H9 (cell line): ENCODE measurements around the gene CBX8. TPM values are rescaled to one million over a fixed set of nuclear protein-coding genes. Genes with fewer than 3 reads are reported as not detected.
A peak's percentile ranks its signal among the peaks of the same experiment; 100 is the strongest.

Source experiments
- DNase-seq: peaks from one replicate; pipeline ENCODE4 v3.0.0-alpha.2; 2017
- H2AFZ ChIP-seq: one replicate; pipeline ENCODE4 v1.6.1; 2013; ENCODE audit warnings: mild to moderate bottlenecking, low read length, control low read depth, moderate library complexity
- H2AK5ac ChIP-seq: 2 replicates; pipeline ENCODE4 v1.6.1; 2013; ENCODE audit warnings: low read length, control low read depth, mixed read lengths; ENCODE audit not compliant: insufficient read length
- H2BK120ac ChIP-seq: one replicate; pipeline ENCODE4 v1.6.1; 2013; ENCODE audit warnings: low read depth, mild to moderate bottlenecking, low read length, control low read depth, inconsistent platforms; ENCODE audit not compliant: poor library complexity, severe bottlenecking
- H2BK12ac ChIP-seq: 2 replicates; pipeline ENCODE4 v1.6.1; 2013; ENCODE audit warnings: low read length, control low read depth, mixed read lengths, low read depth; ENCODE audit not compliant: insufficient read length
- H2BK15ac ChIP-seq: 2 replicates; pipeline ENCODE4 v1.6.1; 2013; ENCODE audit warnings: low read depth, low read length, control low read depth
- H2BK20ac ChIP-seq: one replicate; pipeline ENCODE4 v1.6.1; 2013; ENCODE audit warnings: low read depth, mild to moderate bottlenecking, low read length, control low read depth, inconsistent platforms; ENCODE audit not compliant: poor library complexity, severe bottlenecking
- H2BK5ac ChIP-seq: 2 replicates; pipeline ENCODE4 v1.6.1; 2013; ENCODE audit warnings: low read length, control low read depth, mixed read lengths; ENCODE audit not compliant: insufficient read length
- H3K14ac ChIP-seq: 2 replicates; pipeline ENCODE4 v1.6.1; 2013; ENCODE audit warnings: low read length, control low read depth; ENCODE audit not compliant: insufficient read depth
- H3K18ac ChIP-seq: 2 replicates; pipeline ENCODE4 v1.6.1; 2013; ENCODE audit warnings: low read depth, mild to moderate bottlenecking, mixed read lengths, low read length, control low read depth; ENCODE audit not compliant: insufficient read length
- H3K23ac ChIP-seq: 2 replicates; pipeline ENCODE4 v1.6.1; 2013; ENCODE audit warnings: low read length, control low read depth, mixed read lengths, low read depth; ENCODE audit not compliant: insufficient read length
- H3K23me2 ChIP-seq: 2 replicates; pipeline ENCODE4 v1.6.1; 2013; ENCODE audit warnings: low read depth, mild to moderate bottlenecking, mixed read lengths, low read length, control low read depth; ENCODE audit not compliant: insufficient read length, poor library complexity, severe bottlenecking
- H3K27ac ChIP-seq: 2 replicates; pipeline ENCODE4 v1.5.1; 2013; ENCODE audit warnings: low read length, control low read depth, mixed read lengths, low read depth; ENCODE audit not compliant: insufficient read length
- H3K27me3 ChIP-seq: 2 replicates; pipeline ENCODE4 v1.6.1; 2013; ENCODE audit warnings: low read length, control low read depth, inconsistent platforms; ENCODE audit not compliant: insufficient read depth
- H3K4ac ChIP-seq: 2 replicates; pipeline ENCODE4 v1.6.1; 2013; ENCODE audit warnings: low read depth, mild to moderate bottlenecking, control low read depth, inconsistent platforms, low read length, moderate library complexity
- H3K4me1 ChIP-seq: 2 replicates; pipeline ENCODE4 v1.6.1; 2013; ENCODE audit warnings: low read length, control low read depth, inconsistent platforms; ENCODE audit not compliant: insufficient read depth
- H3K4me2 ChIP-seq: 2 replicates; pipeline ENCODE4 v1.6.1; 2013; ENCODE audit warnings: low read length, control low read depth, mixed read lengths; ENCODE audit not compliant: insufficient read length, insufficient read depth
- H3K56ac ChIP-seq: 2 replicates; pipeline ENCODE4 v1.6.1; 2013; ENCODE audit warnings: low read depth, mild to moderate bottlenecking, mixed read lengths, low read length, control low read depth; ENCODE audit not compliant: insufficient read length
- H3K79me1 ChIP-seq: 2 replicates; pipeline ENCODE4 v1.6.1; 2013; ENCODE audit warnings: low read depth, mild to moderate bottlenecking, moderate library complexity, low read length, control low read depth, inconsistent platforms; ENCODE audit not compliant: insufficient read depth, poor library complexity, severe bottlenecking
- H3K79me2 ChIP-seq: 2 replicates; pipeline ENCODE4 v1.6.1; 2013; ENCODE audit warnings: low read length, control low read depth, inconsistent platforms; ENCODE audit not compliant: insufficient read depth
- H3K9ac ChIP-seq: 2 replicates; pipeline ENCODE4 v1.6.1; 2013; ENCODE audit warnings: low read length, control low read depth, mixed read lengths; ENCODE audit not compliant: insufficient read length; ENCODE audit errors: extremely low read depth
- H3K9me3 ChIP-seq: one replicate; pipeline ENCODE4 v1.6.1; 2013; ENCODE audit warnings: low read depth, low read length, inconsistent platforms; ENCODE audit not compliant: control insufficient read depth
- H3T11ph ChIP-seq: one replicate; pipeline ENCODE4 v1.6.1; 2013; ENCODE audit warnings: mild to moderate bottlenecking, low read length, control low read depth, inconsistent platforms
- H4K20me1 ChIP-seq: one replicate; pipeline ENCODE4 v1.6.1; 2013; ENCODE audit not compliant: control insufficient read depth, insufficient read length, insufficient read depth
- H4K5ac ChIP-seq: 2 replicates; pipeline ENCODE4 v1.6.1; 2013; ENCODE audit warnings: low read depth, mild to moderate bottlenecking, mixed read lengths, low read length, control low read depth; ENCODE audit not compliant: insufficient read length
- H4K8ac ChIP-seq: replicated peaks from 2 replicates; pipeline ENCODE4 v1.6.1; 2013; ENCODE audit warnings: low read length, control low read depth, mixed read lengths, low read depth; ENCODE audit not compliant: insufficient read length
- H4K91ac ChIP-seq: 2 replicates; pipeline ENCODE4 v1.6.1; 2013; ENCODE audit warnings: low read depth, mild to moderate bottlenecking, moderate library complexity, mixed read lengths, low read length, control low read depth; ENCODE audit not compliant: insufficient read length
- H3K27ac Mint-ChIP-seq, 3 experiments: 2 replicates in 2 of 3; 3 replicates in 1 of 3; pipeline ENCODE4 v1.8.0; 2020 to 2021; ENCODE audit warnings: mixed read lengths in 3 of 3, mild to moderate bottlenecking in 1 of 3, moderate library complexity in 1 of 3
- H3K27me3 Mint-ChIP-seq: 2 replicates; pipeline ENCODE4 v1.8.0; 2021; ENCODE audit warnings: low read depth, mild to moderate bottlenecking, moderate library complexity, mixed read lengths
- H3K36me3 Mint-ChIP-seq, 3 experiments: 2 replicates in 2 of 3; 3 replicates in 1 of 3; pipeline ENCODE4 v1.8.0; 2020 to 2021; ENCODE audit warnings: low read depth in 3 of 3, mixed read lengths in 3 of 3; ENCODE audit not compliant: insufficient read depth in 1 of 3
- H3K4me1 Mint-ChIP-seq, 2 experiments: 2 replicates each; pipeline ENCODE4 v1.8.0; 2020; ENCODE audit warnings: mixed read lengths in 2 of 2
- H3K4me3 Mint-ChIP-seq, 2 experiments: 2 replicates in 1 of 2; 3 replicates in 1 of 2; pipeline ENCODE4 v1.8.0; 2020 to 2021; ENCODE audit warnings: mild to moderate bottlenecking in 2 of 2, mixed read lengths in 2 of 2, moderate library complexity in 1 of 2
- H3K9me3 Mint-ChIP-seq, 2 experiments: 2 replicates in 1 of 2; 3 replicates in 1 of 2; pipeline ENCODE4 v1.8.0; 2020; ENCODE audit warnings: mild to moderate bottlenecking in 2 of 2, mixed read lengths in 2 of 2, moderate library complexity in 1 of 2
- WGBS: extraction: QIAGEN DNeasy Blood & Tissue Kit; methylation state at CpG from one replicate; pipeline ENCODE4 v1.1.7; 2013; ENCODE audit warnings: missing lambda C conversion rate, low lambda C conversion rate, mixed read lengths; ENCODE audit not compliant: insufficient read length; ENCODE audit errors: extremely low coverage; 5-methylcytosine and 5-hydroxymethylcytosine counted together
- total RNA-seq: library from RNA; stranded (reverse); gene quantifications from 2 replicates; pipeline ENCODE4 v1.2.1, GENCODE V29; 2021
- TF ChIP-seq, protein P1 (sequence below): fragments of 200-600 bp; sonication (generic); conservative IDR thresholded peaks from 3 replicates; pipeline ENCODE4 v1.8.0; 2021; ENCODE audit warnings: antibody characterized with exemption, mild to moderate bottlenecking

CBX8 gene
- total RNA-seq, 1 experiment from 2014 or later: 1.2 TPM

GRCh38 chr17:79796444-79796762 is 474 bp downstream of the CBX8 start:
- H2BK12ac ChIP-seq: no peak overlapping the region
- H3K27me3 ChIP-seq: peaks cover 77% of the 10 kb centered on the region
- H2BK120ac ChIP-seq: no peak overlapping the region
- H3T11ph ChIP-seq: no peak overlapping the region
- H3K9me3 Mint-ChIP-seq: peaks cover 2 to 7% of the 10 kb centered on the region in 2 experiments; a peak in 2 of 5 replicates
- no peak overlapping the region for H3K27ac ChIP-seq
- no peaks in the 10 kb centered on the region for H3K4me1 ChIP-seq
- no peak overlapping the region for H3K18ac ChIP-seq
- H3K27me3 Mint-ChIP-seq: peaks cover 92% of the 10 kb centered on the region
- no peak overlapping the region for H3K23ac ChIP-seq
- H2BK15ac ChIP-seq: no peak overlapping the region
- no peak overlapping the region for H2AK5ac ChIP-seq
- H3K4ac ChIP-seq: no peak overlapping the region
- H4K20me1 ChIP-seq: no peaks in the 10 kb centered on the region
- DNase-seq: no peak
- H4K5ac ChIP-seq: no peak overlapping the region
- H3K79me2 ChIP-seq: no peaks in the 10 kb centered on the region
- H3K27ac Mint-ChIP-seq: no peak overlapping the region
- no peak overlapping the region for H4K8ac ChIP-seq
- H3K23me2 ChIP-seq: peaks cover 17% of the 10 kb centered on the region
- H2AFZ ChIP-seq: no peak overlapping the region
- WGBS: no CpG with 5 or more reads among the region's 19 CpGs
- peak overlapping the region; percentile 52 for H3K4me2 ChIP-seq
- H3K79me1 ChIP-seq: no peaks in the 10 kb centered on the region
- H3K56ac ChIP-seq: no peak overlapping the region
- H3K14ac ChIP-seq: no peak overlapping the region
- no peak overlapping the region for H4K91ac ChIP-seq
- TF ChIP-seq, protein P1, sequence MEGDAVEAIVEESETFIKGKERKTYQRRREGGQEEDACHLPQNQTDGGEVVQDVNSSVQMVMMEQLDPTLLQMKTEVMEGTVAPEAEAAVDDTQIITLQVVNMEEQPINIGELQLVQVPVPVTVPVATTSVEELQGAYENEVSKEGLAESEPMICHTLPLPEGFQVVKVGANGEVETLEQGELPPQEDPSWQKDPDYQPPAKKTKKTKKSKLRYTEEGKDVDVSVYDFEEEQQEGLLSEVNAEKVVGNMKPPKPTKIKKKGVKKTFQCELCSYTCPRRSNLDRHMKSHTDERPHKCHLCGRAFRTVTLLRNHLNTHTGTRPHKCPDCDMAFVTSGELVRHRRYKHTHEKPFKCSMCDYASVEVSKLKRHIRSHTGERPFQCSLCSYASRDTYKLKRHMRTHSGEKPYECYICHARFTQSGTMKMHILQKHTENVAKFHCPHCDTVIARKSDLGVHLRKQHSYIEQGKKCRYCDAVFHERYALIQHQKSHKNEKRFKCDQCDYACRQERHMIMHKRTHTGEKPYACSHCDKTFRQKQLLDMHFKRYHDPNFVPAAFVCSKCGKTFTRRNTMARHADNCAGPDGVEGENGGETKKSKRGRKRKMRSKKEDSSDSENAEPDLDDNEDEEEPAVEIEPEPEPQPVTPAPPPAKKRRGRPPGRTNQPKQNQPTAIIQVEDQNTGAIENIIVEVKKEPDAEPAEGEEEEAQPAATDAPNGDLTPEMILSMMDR: no peak
- peaks cover 0 to 1% (median 0%) of the 10 kb centered on the region in 3 experiments; a peak in 1 of 7 replicates for H3K36me3 Mint-ChIP-seq
- H2BK20ac ChIP-seq: no peak overlapping the region
- no peak overlapping the region for H2BK5ac ChIP-seq
- peak overlapping the region; percentile 68 to 83 for H3K4me3 Mint-ChIP-seq
- no peaks in the 10 kb centered on the region for H3K9me3 ChIP-seq
- H3K9ac ChIP-seq: no peak overlapping the region
- peaks cover 29 to 50% of the 10 kb centered on the region in 2 experiments for H3K4me1 Mint-ChIP-seq
